Measurements from ENCODE around the gene RGS12.

The RGS12 gene

GRCh38 chr4:3317656-3318211, 24.9 kb downstream of the RGS12 start:
- no peak for TF ChIP-seq CTCF (IDR thresholded peaks at IDR 0.05; ENCODE audit: insufficient read depth, low read depth, low read length, missing control alignments)
- no peak for DNase-seq (ENCODE audit: low read depth)
- no peak overlapping the region for H3K4me3 ChIP-seq (ENCODE audit: low read depth, low read length)

GRCh38 chr4:3318561-3319021, 25.8 kb downstream of the RGS12 start:
- no peak overlapping the region for H3K4me3 ChIP-seq (ENCODE audit: low read depth, low read length)
- DNase-seq (ENCODE audit: low read depth): no peak
- no peak for TF ChIP-seq CTCF (IDR thresholded peaks at IDR 0.05; ENCODE audit: insufficient read depth, low read depth, low read length, missing control alignments)

GRCh38 chr4:3320361-3321023, 27.7 kb downstream of the RGS12 start:
- no peak for TF ChIP-seq CTCF (IDR thresholded peaks at IDR 0.05; ENCODE audit: insufficient read depth, low read depth, low read length, missing control alignments)
- no peak for DNase-seq (ENCODE audit: low read depth)
- no peak overlapping the region for H3K4me3 ChIP-seq (ENCODE audit: low read depth, low read length)

- TF ChIP-seq CTCF (IDR thresholded peaks at IDR 0.05; ENCODE audit: insufficient read depth, low read depth, low read length, missing control alignments): no peak
- DNase-seq (ENCODE audit: low read depth): no peak
- H3K4me3 ChIP-seq (ENCODE audit: low read depth, low read length): no peak overlapping the region
Observed at GRCh38 chr4:3321295-3321889, 28.6 kb downstream of the RGS12 start.

GRCh38 chr4:3322059-3322550, 29.3 kb downstream of the RGS12 start:
- H3K4me3 ChIP-seq (ENCODE audit: low read depth, low read length): no peak overlapping the region
- TF ChIP-seq CTCF (IDR thresholded peaks at IDR 0.05; ENCODE audit: insufficient read depth, low read depth, low read length, missing control alignments): no peak
- DNase-seq (ENCODE audit: low read depth): no peak

- no peak overlapping the region for H3K4me3 ChIP-seq (ENCODE audit: low read depth, low read length)
- DNase-seq (ENCODE audit: low read depth): no peak
- no peak for TF ChIP-seq CTCF (IDR thresholded peaks at IDR 0.05; ENCODE audit: insufficient read depth, low read depth, low read length, missing control alignments)
Observed at GRCh38 chr4:3323071-3323481, 30.3 kb downstream of the RGS12 start.

All from GM12865 (cell line).